SIG-M5 treated with dmso at 0.1 percent for 504 hours (cell line): ENCODE data around the gene NFATC1.
"Not testable (repeated sequence)": the region's sequence is repeated elsewhere in the genome, so short reads cannot be mapped to it uniquely, and the experiment has no call there.

Experiments used
- DNase-seq: peaks from one replicate; lab custom pipeline; 2025; ENCODE audit not compliant: unreplicated experiment; lab: John Stamatoyannopoulos, UW

Gene NFATC1

GRCh38 chr18:79470547-79470946 is 74.8 kb downstream of the NFATC1 start:
- DNase-seq, result no peak

- no peak for DNase-seq
Measured at GRCh38 chr18:79471046-79471445, 75.3 kb downstream of the NFATC1 start.

DNA sequence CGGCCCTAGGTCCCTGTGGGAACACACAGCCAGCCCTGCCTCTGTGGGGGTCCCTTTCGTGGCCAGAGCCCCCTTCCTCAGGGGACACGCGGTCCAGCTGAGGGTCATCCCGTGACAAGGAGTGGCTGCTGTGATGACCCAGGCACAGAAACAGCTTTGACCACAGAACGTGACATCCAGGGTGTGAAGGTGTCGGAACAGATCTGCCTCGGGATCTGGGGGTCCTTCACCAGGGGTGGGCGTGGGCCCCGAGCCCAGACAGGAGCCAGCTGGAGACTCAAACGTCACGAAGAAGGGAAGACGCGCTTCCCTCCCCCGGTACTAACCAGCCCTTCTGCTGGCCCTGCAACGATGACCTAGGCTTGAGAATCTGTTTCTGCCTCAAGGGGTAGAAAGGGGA is 75.9 kb downstream of the NFATC1 start:
- DNase-seq, result no peak

DNA sequence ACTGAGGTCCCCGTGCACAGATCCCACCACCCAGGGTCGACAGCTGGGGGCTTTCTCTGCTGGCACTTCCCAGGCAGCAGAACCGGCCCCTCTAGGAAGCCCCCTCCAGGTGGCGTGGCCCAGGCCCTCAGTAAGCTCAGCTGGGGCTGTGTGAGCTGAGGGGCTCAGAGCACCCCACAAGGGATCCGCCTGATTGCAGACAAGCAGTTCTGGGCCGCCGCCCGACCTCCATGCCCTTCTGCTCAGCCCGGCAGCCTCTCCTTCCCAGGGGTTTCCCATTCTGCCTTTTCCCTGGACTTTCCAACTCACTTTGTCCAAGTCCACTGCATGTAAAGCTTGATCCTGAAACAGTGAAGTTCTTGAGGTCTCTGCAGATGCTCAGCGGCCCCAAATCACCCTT is 76.4 kb downstream of the NFATC1 start:
- DNase-seq, result no peak

GRCh38 chr18:79472946-79473345 is 77.2 kb downstream of the NFATC1 start:
- no peak for DNase-seq

DNA sequence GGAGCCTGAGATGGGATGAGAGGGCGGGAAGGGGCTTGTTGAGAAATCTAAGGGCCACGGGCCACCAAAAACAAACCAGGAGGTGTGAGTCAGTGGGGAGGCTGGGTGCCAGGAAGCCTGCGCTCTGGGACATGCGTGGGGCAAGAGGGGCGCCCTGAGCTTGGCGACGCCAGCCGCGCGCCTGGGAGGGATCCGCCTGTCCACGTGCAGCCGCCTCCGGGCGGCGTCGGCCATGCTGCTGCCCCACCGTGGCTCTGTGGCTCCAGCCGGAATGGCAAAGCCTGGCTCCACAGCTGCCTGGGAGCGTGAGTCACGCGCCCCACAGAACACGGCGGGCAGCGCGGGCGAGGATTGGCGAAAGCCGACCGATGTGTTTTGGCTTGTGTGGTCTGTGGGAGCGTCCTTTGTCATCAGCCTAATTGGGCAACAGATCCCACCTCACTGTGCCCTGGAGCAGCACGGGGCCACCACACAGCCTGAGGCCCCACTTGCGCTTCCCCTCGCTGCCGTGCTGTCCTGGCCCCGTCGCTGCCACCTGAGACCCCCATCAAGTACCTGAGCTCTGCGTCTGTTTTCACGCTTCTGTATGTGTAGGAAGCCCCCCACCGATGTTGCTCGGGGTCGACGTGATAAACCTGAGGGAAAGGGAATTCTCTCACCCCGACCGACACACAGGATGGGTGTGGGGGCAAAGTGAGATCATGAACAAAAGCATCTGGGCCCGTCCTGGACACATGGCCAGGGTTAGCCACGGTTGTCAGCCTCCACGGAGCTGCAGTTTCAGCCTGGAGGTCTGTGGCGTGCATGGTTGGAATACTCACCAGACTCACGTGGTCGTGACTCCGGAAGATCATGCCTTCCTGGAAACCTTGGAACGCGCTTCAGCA is 80.5 kb downstream of the NFATC1 start:
- DNase-seq, result no peak

DNA sequence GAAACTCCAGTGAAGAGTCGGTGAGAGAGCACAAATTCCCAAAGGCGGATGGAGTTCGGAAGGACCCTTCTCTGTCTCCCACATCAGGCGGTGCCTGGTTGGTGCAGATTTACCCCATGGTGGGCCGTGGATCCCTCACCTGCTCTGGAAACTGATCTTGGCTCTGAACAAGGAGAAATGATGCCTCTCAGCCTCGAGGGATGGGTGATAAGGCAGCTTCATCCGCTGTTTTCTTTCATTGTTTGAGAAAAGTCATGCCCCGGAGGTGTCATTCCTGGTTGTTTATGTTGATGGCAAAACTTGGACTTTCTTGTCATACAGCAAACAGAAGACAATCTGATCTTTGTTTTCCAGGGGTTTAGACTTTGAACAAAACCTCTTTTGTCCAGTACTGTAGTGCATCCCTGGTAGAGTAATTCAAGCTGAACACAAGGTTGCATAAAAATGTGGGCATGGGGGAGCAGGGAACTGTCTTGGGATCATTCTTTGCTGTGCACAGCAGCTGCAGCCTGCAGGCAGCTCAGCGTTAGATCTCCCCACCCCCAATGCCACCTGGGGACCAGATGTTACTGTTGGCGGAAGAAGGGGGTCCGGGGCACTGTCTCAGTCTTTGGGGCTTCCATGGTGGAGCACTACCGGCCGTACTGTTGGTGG is 81.3 kb downstream of the NFATC1 start:
- DNase-seq, result no peak

- no peak for DNase-seq
Measured at GRCh38 chr18:79477711-79478483, 82.2 kb downstream of the NFATC1 start.

GRCh38 chr18:79478484-79479115 is 82.9 kb downstream of the NFATC1 start:
- DNase-seq, result no peak

DNA sequence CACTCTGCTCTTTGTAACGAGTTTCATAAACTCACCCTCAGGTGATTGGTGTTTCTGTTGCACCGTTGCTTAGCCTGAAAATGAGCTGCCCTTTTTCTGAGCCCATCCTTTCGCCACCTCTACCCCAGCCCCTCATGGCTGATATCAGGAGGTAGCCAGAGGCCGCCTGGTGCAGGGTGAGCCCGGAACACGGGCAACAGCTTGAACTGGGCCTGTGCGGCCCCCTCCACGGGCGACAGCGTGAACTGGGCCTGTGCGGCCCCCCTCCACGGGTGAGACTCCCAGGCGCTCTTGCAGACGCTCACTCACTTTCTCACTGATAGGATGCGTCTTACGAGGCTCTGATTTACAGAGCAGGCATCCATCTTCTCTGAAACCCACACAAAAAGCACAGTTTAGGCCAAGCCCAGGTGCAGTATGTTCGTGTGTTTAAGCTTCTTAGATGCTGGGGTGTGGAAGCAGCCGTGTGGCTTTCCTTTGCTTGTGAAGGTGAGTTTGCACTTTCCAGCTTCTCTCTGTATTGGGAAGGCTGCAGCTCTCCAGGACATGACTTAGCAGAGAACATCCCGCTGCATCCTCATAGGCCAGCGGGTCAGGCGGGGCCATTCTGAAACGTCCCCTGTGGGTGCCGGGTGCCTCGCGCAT is 83.5 kb downstream of the NFATC1 start:
- DNase-seq, result no peak

- no peak for DNase-seq
Measured at GRCh38 chr18:79479761-79480161, 84.0 kb downstream of the NFATC1 start.

- no peak for DNase-seq
Measured at GRCh38 chr18:79480171-79481045, 84.7 kb downstream of the NFATC1 start.

GRCh38 chr18:79481046-79481790 is 85.5 kb downstream of the NFATC1 start:
- DNase-seq, result no peak

- not testable (repeated sequence) for DNase-seq
Measured at GRCh38 chr18:79483393-79483792, 87.7 kb downstream of the NFATC1 start.

GRCh38 chr18:79483971-79484491 is 88.3 kb downstream of the NFATC1 start:
- no peak for DNase-seq

DNA sequence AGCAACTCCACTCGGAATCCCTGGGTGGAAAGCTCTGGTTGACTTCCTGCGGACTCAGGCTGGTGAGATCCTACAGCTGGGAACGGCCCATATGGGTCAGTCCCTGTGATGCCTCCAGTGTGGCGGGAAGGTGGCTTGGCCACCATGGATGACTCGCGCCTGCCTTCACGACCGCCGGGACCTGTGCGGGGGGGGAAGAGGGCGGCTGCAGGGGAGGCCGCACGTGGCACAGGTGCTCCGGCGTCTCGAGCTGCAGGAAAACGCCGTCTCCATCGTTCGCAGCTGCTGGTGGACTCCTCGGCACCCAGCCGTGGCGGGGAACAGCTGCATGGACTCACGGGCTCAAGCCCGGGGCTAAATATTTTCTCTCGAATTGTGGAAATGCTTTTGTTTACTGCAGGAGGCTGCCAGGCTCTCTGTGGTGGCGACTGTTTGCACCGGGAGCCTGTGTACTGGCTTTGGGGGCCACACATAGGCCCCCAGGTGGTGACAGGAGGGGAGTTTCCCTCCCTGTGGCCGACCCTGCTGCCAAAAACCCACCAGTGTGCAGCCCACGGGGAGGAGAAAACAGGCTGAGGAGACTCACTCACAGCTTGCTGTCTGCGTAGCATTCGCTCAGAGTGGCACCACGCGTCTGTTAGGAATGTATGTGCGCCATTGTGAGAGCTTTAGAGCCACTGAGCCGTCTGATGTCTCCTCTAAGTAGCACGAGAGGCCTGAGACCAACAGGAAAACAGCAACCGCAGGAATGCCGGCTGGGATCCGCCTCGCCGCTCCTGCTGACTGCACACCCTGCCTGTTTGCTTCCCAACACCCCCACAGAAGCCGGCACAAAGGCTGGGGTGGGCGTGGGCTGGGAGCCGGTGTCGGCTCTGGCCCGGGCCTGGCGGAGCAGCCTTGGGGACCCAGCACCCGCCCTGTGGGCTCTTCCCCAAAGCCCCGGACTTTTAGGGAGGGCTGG is 89.2 kb downstream of the NFATC1 start:
- no peak for DNase-seq

GRCh38 chr18:79485788-79486355 is 90.1 kb downstream of the NFATC1 start:
- no peak for DNase-seq
